DOHH2 (cell line): Measurements from ENCODE around the gene RIMBP2.

ENCODE experiments used
- H3F3A ChIP-seq: fragments of 200-600 bp; sonication (generic), shearing (Covaris generic); 2 replicates; pipeline ENCODE4 v1.6.0; 2016; ENCODE audit warnings: antibody characterized with exemption, mild to moderate bottlenecking; ENCODE audit not compliant: control insufficient read depth, insufficient read depth
- H3K27ac ChIP-seq: fragments of 200-600 bp; sonication (generic); 2 replicates; pipeline ENCODE4 v1.5.1; 2014; ENCODE audit warnings: low read depth, mild to moderate bottlenecking, low read length, moderate library complexity
- H3K27me3 ChIP-seq: fragments of 200-600 bp; sonication (generic); 2 replicates; pipeline ENCODE4 v1.6.1; 2014; ENCODE audit warnings: mild to moderate bottlenecking, low read length, mixed read lengths; ENCODE audit not compliant: control insufficient read depth
- H3K36me3 ChIP-seq: fragments of 200-600 bp; sonication (generic); 2 replicates; pipeline ENCODE4 v1.6.1; 2014; ENCODE audit warnings: mild to moderate bottlenecking, low read length, moderate library complexity, mixed read lengths; ENCODE audit not compliant: control insufficient read depth
- H3K4me1 ChIP-seq: fragments of 200-600 bp; sonication (generic); 2 replicates; pipeline ENCODE4 v1.6.1; 2014; ENCODE audit warnings: mild to moderate bottlenecking, low read length, mixed read lengths; ENCODE audit not compliant: control insufficient read depth
- H3K4me2 ChIP-seq: fragments of 200-600 bp; sonication (generic); 2 replicates; pipeline ENCODE4 v1.6.0; 2014; ENCODE audit warnings: mild to moderate bottlenecking, low read length, moderate library complexity
- H3K4me3 ChIP-seq: fragments of 200-600 bp; sonication (generic); 2 replicates; pipeline ENCODE4 v1.5.1; 2014; ENCODE audit warnings: mild to moderate bottlenecking, low read length, mixed read lengths
- H3K79me2 ChIP-seq: fragments of 200-600 bp; sonication (generic); 2 replicates; pipeline ENCODE4 v1.6.1; 2014; ENCODE audit warnings: mild to moderate bottlenecking, low read length, mixed read lengths; ENCODE audit not compliant: control insufficient read depth
- H3K9me2 ChIP-seq: fragments of 200-600 bp; sonication (generic); replicated peaks from 2 replicates; pipeline ENCODE4 v1.6.1; 2014; ENCODE audit warnings: mild to moderate bottlenecking, low read length, mixed read lengths; ENCODE audit not compliant: control insufficient read depth
- H3K9me3 ChIP-seq: fragments of 200-600 bp; sonication (generic); 2 replicates; pipeline ENCODE4 v1.6.1; 2014; ENCODE audit warnings: antibody characterized with exemption, low read length, mixed read lengths; ENCODE audit not compliant: control insufficient read depth, insufficient read depth
- H4K20me1 ChIP-seq: fragments of 200-600 bp; sonication (generic); 2 replicates; pipeline ENCODE4 v1.6.0; 2014; ENCODE audit warnings: low read depth, mild to moderate bottlenecking, antibody characterized with exemption, low read length, moderate library complexity; ENCODE audit not compliant: control insufficient read depth, insufficient read depth
- EZH2phosphoT487 ChIP-seq: fragments of 200-600 bp; sonication (generic); IDR thresholded peaks from 2 replicates; pipeline ENCODE4 v1.6.1; 2017; ENCODE audit warnings: borderline replicate concordance, mild to moderate bottlenecking, antibody characterized with exemption, low read length, moderate library complexity, mixed read lengths
- TF ChIP-seq, protein P1 (sequence below): fragments of 200-600 bp; sonication (generic); IDR thresholded peaks from one replicate; pipeline ENCODE4 v1.5.1; 2014; ENCODE audit warnings: antibody characterized with exemption, mild to moderate bottlenecking, low read depth, low read length; ENCODE audit not compliant: poor library complexity, severe bottlenecking

The RIMBP2 gene

DNA sequence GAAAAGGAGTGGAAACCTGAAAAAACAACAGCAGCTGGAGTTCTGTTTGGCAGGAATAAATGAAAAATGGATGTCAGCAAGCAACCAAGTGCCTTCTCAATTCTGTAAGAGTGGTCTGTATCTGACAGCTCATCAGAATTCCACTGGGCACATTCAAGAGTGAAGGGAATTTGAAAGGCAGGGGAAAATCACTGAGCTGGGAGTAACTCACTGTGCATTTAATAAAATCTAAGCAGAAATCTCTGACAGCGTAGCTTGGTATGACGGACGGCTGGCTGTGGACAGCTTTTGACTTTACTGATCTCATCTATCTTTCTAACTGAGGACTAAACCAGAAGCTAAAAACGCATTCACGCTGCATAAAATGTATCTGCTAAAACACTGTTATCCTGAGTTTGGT, 153.4 kb downstream of the RIMBP2 start:
- H3K27me3 ChIP-seq = no peaks in the 10 kb centered on the region
- no peaks in the 10 kb centered on the region for H3F3A ChIP-seq
- TF ChIP-seq EZH2phosphoT487 = no peak
- TF ChIP-seq, protein P1, sequence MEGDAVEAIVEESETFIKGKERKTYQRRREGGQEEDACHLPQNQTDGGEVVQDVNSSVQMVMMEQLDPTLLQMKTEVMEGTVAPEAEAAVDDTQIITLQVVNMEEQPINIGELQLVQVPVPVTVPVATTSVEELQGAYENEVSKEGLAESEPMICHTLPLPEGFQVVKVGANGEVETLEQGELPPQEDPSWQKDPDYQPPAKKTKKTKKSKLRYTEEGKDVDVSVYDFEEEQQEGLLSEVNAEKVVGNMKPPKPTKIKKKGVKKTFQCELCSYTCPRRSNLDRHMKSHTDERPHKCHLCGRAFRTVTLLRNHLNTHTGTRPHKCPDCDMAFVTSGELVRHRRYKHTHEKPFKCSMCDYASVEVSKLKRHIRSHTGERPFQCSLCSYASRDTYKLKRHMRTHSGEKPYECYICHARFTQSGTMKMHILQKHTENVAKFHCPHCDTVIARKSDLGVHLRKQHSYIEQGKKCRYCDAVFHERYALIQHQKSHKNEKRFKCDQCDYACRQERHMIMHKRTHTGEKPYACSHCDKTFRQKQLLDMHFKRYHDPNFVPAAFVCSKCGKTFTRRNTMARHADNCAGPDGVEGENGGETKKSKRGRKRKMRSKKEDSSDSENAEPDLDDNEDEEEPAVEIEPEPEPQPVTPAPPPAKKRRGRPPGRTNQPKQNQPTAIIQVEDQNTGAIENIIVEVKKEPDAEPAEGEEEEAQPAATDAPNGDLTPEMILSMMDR = no peak

DNA sequence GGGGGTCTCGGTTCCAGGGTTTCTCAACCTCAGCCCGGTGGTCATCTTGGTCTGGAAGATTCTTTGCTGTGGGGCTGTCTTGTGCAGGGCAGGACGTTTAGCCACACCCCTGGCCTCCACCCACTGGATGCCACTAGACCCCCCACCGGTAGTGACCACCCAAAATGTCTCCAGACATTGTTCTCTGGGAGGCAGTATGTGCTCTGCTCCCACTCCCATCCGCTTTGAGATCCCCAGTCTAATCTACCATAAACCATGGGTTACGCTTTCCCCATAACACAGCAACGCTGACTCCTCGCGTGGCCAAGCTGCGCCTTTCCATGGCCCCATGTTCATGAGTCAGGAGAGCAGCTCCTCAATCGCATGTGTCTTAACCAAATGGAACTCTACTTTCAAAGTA, 155.8 kb downstream of the RIMBP2 start:
- H3K27me3 ChIP-seq = no peaks in the 10 kb centered on the region
- H4K20me1 ChIP-seq = no peaks in the 10 kb centered on the region
- no peaks in the 10 kb centered on the region for H3F3A ChIP-seq
- H3K27ac ChIP-seq = no peak overlapping the region
- no peaks in the 10 kb centered on the region for H3K36me3 ChIP-seq
- H3K4me3 ChIP-seq = no peak overlapping the region
- no peaks in the 10 kb centered on the region for H3K9me2 ChIP-seq
- H3K9me3 ChIP-seq = no peaks in the 10 kb centered on the region; the same call in 1 of the 2 replicates
- TF ChIP-seq EZH2phosphoT487 = no peak
- TF ChIP-seq, protein P1 = no peak
- H3K4me2 ChIP-seq = no peak overlapping the region
- no peaks in the 10 kb centered on the region for H3K79me2 ChIP-seq
- no peaks in the 10 kb centered on the region for H3K4me1 ChIP-seq

More for the DNA sequence above, 153.4 kb downstream of the RIMBP2 start:
- Histone ChIP-seq H3K36me3 (no peaks in the 10 kb centered on the region), H4K20me1 (no peaks in the 10 kb centered on the region), H3K4me2 (no peak overlapping the region), H3K79me2 (no peaks in the 10 kb centered on the region), H3K4me1 (no peaks in the 10 kb centered on the region), H3K27ac (no peak overlapping the region), H3K9me3 (no peaks in the 10 kb centered on the region; the same call in 1 of the 2 replicates), H3K9me2 (no peaks in the 10 kb centered on the region), H3K4me3 (no peak overlapping the region)

DNA sequence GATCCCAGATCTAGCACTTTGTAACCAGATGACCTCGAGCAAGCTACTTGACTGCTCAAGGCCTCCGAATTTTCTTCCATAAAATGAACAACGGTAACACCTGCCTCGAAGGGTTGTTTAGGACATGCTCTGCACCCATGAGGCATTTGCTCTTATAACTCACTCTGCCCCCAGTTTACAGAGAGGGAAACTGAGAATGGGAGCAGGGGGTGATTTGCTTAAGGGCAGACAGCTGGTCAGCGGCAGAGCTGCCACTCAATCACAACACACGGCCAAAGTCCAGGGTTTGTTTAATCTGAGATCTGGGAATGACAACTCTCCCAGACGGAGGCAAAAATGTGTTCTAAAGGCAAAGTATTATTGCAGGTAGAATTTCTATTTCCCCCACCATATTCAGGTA, 156.3 kb downstream of the RIMBP2 start:
- TF ChIP-seq, protein P1 = no peak
- TF ChIP-seq EZH2phosphoT487 = no peak
- H4K20me1 ChIP-seq = no peaks in the 10 kb centered on the region

More for the DNA sequence above, 156.3 kb downstream of the RIMBP2 start:
- no peaks in the 10 kb centered on the region for H3K9me3 ChIP-seq
- no peak overlapping the region for H3K4me3 ChIP-seq
- H3K9me2 ChIP-seq = no peaks in the 10 kb centered on the region
- no peaks in the 10 kb centered on the region for H3F3A ChIP-seq
- no peaks in the 10 kb centered on the region for H3K4me1 ChIP-seq
- no peak overlapping the region for H3K4me2 ChIP-seq
- no peaks in the 10 kb centered on the region for H3K27me3 ChIP-seq
- no peaks in the 10 kb centered on the region for H3K36me3 ChIP-seq
- no peaks in the 10 kb centered on the region for H3K79me2 ChIP-seq
- no peak overlapping the region for H3K27ac ChIP-seq
